NCI-H524 (cell line): ENCODE measurements around the gene RASAL3.
A peak's percentile ranks its signal among the peaks of the same experiment; 100 is the strongest.
"Not testable (repeated sequence)": the region's sequence is repeated elsewhere in the genome, so short reads cannot be mapped to it uniquely, and the experiment has no call there.

ENCODE experiments used
- DNase-seq, 2 experiments: peaks; one replicate each; lab custom pipeline; 2025; lab: John Stamatoyannopoulos, UW

Gene RASAL3

DNA sequence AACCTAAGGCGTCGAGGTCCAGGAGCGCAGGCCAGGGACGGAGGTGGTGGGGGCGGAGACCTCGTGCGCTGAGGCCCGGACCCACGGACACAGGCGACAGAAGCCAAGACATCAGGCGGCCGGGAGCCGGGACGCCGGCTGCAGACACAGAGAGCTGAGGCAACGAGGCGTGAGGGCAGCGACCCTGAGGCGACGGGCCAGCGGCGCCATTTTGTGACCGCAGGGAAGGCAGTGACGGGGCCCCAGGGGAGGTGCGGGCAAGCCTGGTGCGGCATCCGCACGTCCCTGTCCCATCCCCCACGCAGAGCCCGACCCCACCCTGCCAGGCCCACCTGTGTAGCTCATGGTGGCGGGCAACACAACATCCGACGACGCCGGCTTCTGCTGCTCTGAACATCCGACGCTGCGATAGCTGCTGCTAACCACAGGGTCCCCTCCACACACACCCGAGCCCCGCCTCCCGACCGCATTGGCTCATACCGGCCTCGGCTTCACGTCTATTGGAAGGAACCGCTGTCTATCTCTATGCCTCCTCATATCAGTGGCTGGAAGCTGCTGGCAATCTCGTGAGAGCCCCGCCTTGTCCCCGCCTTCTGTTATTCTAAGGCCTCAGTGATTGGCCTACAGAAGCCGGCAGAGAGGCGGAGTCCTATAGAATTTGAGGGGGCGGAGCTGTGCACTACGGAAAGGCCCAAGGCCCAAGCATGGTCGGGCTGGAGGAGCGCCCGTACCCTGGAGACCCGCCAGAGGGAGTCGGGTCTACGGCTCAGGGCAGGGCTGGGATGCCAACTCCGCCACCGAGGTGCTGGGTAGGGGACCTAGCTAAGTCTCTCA is 45.5 kb downstream of the RASAL3 start, which contains the start of gene AKAP8L:
TSS of gene AKAP8L (minus strand) at position 410 of the 834 bp plus-strand sequence. CDS start at position 345, 65 bp downstream.
- peak; percentile 99 to 100 for DNase-seq

- DNase-seq: peak in 1 of 2 experiments; percentile 51
These were observed 46.1 kb downstream of the RASAL3 start for GRCh38 chr19:15418231-15418578.

DNA sequence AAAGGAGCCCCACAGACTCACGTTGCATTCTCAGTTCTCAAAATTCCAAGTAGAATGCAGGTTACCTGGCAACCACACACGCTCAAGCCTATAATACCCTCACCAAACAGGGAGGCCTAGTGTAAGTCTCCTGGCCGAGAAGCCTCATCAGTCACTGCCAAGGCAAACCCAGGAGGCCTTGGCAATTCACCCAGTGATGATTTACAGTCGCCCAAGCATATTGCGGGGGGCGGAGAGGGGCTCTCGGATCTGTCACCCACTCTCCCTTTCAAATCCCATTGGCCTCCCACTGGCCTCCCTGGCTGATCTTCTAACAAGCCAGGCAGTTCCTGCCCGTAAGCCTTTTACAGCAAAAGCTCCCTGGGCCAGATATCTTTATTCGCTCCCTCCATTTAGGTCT is 46.6 kb downstream of the RASAL3 start:
- no peak for DNase-seq

DNA sequence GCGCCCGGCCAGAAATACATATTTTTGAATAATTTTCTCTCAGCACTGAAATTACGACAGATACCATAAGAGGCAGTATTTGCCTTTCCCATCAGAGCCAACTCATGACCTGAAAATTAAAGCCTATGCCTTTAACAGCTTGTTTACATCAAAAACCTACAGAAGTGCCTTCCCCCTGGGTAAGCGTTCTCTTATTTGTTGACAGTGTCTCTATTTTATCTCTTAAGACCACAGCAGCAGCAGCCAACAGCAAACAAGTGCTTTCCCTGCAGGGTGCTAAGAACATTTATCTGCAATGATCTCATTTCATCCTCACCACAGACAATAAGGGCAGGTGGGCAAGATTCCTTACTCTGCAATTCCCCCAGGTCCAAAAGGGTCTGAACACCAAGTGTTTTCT is 51.5 kb downstream of the RASAL3 start:
- no peak for DNase-seq

DNA sequence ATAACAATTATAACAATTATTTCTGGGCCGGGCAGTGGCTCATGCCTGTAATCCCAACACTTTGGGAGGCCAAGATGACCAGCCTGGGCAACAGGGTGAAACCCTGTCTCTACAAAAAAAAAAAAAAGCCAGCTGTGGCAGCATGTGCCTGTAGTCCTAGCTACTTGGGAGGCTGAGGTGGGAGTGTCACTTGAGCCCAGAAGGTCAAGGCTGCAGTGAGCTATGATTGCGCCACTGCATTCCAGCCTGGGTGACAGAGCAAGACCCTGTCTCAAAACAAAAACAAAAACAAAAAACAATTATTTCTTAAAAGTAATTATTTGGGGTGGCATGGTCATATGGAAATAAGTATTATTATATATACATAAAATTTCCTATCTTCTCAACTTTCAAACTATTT is 53.0 kb downstream of the RASAL3 start:
- not testable (repeated sequence) for DNase-seq

DNA sequence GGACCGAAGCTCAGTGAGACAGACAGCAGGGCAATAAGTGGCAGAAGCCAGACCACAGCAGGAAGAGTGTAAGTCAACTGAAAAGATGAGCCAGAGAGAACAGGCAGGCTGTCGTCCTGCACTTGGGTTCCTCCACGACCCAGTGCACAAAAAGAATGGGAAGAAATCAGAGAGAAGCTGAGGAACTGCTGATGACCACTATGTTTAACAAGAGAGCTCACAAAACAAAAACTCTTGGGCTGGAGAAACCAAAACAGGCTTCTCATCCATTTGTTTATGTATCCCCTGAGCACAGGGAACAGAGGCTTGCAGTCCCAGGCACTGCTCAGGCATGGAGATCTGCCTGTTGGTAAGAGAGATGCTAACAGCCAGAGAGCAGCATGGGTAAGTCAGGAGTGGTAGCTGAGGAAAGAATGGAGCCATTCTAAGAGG is 59.5 kb downstream of the RASAL3 start:
- no peak for DNase-seq

GRCh38 chr19:15404097-15404779 is 60.1 kb downstream of the RASAL3 start:
- no peak for DNase-seq

DNA sequence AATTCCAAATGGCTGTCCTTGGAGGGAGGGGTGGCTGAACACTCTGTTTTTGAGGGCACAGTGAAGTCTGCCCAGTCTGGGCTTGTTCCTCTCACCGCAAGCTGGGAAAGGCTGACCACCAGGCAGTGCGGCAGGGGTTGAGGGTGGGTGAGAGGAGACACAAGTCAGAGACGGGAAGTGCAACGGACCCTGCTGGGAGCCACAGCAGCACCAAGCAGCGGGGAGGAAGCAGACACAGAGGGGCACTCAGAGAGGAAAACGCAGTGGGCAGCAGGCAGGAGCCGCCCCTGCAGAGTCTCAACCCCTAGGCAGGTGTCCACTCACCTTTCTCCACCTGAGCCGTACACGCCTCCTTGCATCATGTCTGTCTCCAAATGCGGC is 61.2 kb downstream of the RASAL3 start:
- DNase-seq: no peak

GRCh38 chr19:15402411-15403150 is 61.8 kb downstream of the RASAL3 start:
- no peak for DNase-seq
